RWPE1 (cell line): Measurements from ENCODE around the gene MSX2.

Experiments
- CTCF ChIA-PET: fragments of 350-600 bp; sonication (Branson Sonifier 250); formaldehyde crosslinking; extraction: SDS; loops from one replicate; lab custom pipeline; 2021; lab: Yijun Ruan, JAX
- POLR2A ChIA-PET: fragments of 400-600 bp; formaldehyde crosslinking; extraction: SDS; loops from one replicate; lab custom pipeline; 2020; ENCODE audit warnings: antibody characterized with exemption; ENCODE audit not compliant: low non-redundant PET; lab: Yijun Ruan, JAX
- DNase-seq: peaks from one replicate; pipeline ENCODE4 v3.0.0; 2012; ENCODE audit warnings: low spot score
- H3K27ac ChIP-seq: fragments of 450-650 bp; 2 replicates; pipeline ENCODE4 v1.5.1; 2017
- TF ChIP-seq, protein P1 (sequence below): fragments of 450-650 bp; conservative IDR thresholded peaks from 2 replicates; pipeline ENCODE4 v1.5.1; 2017; ENCODE audit warnings: low read depth, mild to moderate bottlenecking

MSX2 gene

DNA sequence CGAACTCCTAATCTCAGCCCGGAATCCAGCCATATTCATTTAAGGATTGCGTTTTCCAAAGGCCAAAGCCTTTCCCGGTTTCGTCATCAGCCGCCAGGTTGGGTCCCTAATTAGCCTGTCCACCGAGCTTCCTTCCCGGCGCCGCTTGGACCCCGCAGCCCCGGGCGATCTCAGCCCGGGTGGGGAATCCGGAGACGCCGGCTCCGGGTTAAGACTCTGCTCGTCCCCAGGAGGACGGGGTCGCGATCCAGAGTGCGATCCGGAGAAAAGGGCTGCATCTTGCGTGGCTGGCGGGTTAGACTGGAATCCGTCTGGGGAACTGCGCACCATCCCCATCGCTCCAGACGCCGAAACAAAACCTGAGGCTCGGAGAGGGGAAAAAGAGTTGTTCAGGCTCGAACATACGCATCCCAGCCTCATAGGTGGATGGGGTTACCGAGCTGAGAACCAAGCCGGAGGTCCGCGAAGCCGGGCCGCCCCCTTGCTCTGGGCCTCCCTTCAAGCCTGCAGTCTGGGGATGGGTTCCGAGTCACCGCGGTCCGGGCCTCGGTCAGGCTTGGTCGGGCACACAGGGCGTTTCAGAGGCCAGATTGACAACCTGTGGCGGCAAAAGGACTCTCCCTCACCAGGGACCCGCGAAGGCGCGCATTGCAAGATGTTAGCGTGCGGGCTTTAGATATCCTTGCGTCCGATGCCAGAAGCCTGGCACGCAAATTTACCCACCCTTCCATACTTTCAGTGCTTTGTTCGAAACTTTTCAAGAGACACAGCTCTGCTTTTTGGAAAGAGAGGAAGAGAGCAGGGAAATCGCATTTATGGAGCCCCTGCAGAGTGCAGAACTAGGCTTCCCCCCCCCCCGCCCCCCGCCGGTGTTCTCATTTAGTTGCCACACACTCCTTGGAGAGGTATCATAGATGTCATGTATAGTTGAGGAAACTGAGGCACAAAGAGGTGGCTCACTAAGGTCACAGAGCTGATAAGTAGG lies 7.9 kb downstream of the MSX2 start:
- no peak for DNase-seq
- CTCF ChIA-PET = interaction anchor here (0.5 to 0.8 kb wide), 3 partner anchors 268 to 414 kb away, joined by 3 to 4 read pairs (median 3); no protein-coding TSS in a partner anchor
- POLR2A ChIA-PET = interaction anchor here (1.0 kb wide), 1 partner anchor 8 kb away, joined by 8 read pairs; the partner anchor contains the start of gene MSX2
- TF ChIP-seq, protein P1, sequence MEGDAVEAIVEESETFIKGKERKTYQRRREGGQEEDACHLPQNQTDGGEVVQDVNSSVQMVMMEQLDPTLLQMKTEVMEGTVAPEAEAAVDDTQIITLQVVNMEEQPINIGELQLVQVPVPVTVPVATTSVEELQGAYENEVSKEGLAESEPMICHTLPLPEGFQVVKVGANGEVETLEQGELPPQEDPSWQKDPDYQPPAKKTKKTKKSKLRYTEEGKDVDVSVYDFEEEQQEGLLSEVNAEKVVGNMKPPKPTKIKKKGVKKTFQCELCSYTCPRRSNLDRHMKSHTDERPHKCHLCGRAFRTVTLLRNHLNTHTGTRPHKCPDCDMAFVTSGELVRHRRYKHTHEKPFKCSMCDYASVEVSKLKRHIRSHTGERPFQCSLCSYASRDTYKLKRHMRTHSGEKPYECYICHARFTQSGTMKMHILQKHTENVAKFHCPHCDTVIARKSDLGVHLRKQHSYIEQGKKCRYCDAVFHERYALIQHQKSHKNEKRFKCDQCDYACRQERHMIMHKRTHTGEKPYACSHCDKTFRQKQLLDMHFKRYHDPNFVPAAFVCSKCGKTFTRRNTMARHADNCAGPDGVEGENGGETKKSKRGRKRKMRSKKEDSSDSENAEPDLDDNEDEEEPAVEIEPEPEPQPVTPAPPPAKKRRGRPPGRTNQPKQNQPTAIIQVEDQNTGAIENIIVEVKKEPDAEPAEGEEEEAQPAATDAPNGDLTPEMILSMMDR = no peak
- H3K27ac ChIP-seq = no peak overlapping the region

DNA sequence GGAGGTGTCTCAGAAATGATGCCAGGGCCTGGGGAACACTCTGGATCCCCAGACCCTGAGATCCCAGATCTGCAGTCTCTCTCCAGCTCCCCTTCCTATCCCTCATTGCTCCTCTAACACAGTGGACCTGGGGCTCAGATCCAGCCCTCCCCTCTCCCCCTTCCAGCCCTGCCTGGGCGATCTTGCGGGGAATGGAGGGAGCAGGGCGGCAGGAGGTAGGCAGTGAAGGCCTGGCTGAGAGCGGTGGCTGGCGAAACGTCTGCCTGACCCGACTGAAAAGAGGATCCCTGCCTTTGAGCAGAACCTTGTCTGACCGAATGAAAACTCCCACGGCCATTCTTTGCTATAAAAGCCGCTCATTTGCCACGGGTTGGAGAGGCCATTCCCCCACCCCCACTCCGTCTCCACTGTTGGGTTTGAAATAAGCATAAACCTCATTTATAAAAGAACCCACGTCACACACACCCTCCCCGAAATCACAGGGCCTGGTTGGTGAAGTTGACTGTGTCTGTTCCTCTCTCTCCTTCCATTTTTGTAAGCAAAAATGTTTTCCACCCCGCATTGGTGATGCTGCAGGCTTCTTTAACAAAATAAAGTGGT lies 8.8 kb downstream of the MSX2 start:
- TF ChIP-seq, protein P1 = no peak
- ChIA-PET POLR2A (interaction anchor here (1.0 kb wide), 1 partner anchor 9 kb away, joined by 8 read pairs; the partner anchor contains the start of gene MSX2), CTCF (interaction anchor here (0.5 to 0.8 kb wide), 2 partner anchors 269 to 415 kb away, joined by 3 to 4 read pairs; no protein-coding TSS in a partner anchor)
- no peak overlapping the region for H3K27ac ChIP-seq
- DNase-seq = no peak

DNA sequence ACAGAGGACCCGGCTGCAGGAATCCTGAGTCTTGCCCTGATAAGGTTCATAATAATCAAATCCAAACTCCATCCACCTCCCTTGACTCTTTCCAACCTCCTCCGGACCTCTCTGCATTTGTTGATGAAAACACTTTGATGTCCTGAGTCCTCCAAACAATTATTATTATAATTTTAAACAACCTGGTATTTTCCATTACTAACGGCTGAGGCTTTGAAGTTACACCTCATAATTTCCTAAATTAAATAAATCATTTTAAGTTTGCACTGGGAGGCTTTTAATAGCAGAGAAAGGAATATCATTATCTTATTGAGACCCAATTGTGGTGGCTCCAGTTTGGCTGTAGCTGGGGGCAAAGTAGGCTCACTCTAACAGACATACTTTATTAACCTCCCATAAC lies 9.5 kb downstream of the MSX2 start:
- POLR2A ChIA-PET = no interaction called here
- no peak for DNase-seq
- CTCF ChIA-PET = no interaction called here
- TF ChIP-seq, protein P1 = no peak
- no peak overlapping the region for H3K27ac ChIP-seq

DNA sequence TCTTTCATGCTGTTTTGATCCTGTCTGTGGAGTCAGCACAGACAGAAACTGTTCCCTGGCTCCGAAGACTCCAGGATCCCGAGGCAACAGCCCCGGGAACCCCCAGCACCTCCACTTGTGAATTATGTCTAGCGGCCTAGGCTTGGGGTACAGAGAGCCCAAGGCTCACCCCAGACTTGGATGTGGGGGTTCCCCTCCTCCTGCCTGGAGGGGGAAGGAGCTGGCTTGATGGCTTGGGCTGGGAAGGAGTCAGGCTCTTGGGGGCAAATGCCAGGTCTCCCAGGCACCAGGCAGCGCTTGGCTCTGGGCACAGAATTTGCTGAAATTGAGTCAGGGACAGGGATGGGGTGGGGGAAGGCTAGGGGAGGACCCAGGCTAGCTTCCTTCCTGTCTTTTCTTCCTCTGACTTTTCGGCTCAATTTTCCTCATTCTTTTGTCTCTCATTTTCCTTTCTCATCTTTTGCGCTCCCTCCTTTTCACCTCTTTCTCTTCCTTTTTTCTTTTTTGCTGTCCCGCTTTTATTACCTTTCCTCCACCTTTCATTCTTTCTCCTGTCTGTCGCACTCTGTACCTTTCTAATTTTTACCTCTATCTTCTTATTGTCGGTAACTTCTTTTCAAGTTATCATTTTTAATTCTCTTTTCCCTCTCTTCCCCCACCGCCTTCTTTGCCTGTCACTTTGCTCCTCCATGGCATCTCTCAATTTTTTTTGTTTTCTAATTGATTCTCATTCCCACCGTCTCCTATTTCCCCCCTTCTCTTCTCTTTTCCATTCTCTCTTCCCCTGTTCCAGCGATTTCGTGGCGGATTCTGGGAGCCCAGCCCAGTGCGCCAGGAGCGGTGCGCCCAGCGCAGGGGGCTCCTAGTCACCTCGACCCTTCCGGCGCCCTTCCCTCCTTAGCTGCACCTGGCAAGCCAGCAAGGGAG lies 10.5 kb downstream of the MSX2 start:
- DNase-seq = no peak
- TF ChIP-seq, protein P1 = no peak
- no peak overlapping the region for H3K27ac ChIP-seq
- POLR2A ChIA-PET = no interaction called here
- CTCF ChIA-PET = interaction anchor here (0.6 to 1.9 kb wide), 3 partner anchors 309 to 333 kb away, joined by 3 to 6 read pairs (median 6); no protein-coding TSS in a partner anchor

DNA sequence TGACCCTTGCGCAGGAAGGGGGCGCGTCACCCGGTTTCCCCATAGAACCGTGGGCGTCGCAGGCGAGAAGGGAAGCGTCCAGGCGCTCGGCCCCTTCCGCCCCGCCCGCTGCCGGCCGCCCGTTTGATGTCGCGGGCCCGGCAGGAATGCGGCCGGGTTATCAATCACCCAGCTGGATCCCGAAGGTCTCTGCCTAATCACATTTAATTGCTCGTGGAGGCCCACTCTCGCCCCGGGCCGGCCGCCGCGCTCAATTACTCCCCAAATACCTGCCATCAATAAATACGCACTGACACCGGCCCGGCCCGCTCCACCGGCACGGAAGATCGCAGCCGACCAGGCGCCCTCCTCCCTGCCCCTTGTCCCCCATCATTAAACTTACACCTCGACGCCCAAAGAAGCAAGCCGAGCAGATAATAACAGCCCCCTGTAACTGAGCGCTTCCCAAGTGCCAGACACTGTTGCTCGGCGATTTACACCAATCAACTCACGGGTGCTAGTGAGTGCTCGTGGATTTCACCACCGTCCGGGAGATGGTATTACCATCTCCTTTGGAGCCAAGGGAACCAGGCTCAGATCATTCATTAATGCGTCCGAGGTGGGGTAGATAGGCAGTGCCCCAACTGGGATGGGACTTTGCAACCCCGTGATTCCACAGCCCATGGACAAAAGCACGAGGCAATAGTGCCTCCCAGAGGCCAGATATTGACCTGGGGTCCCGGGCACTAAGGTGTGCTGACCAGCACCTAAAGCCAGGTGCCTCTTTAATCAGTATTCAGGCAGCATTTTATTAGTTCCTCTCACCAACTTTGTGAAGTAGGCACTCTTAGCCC lies 11.3 kb downstream of the MSX2 start:
- ChIA-PET POLR2A (no interaction called here), CTCF (interaction anchor here (0.6 to 1.9 kb wide), 5 partner anchors 10 to 334 kb away, joined by 3 to 13 read pairs (median 6); no protein-coding TSS in a partner anchor)
- TF ChIP-seq, protein P1 = peak; percentile 29
- no peak overlapping the region for H3K27ac ChIP-seq
- DNase-seq = peak; percentile 70
